Measurements from ENCODE around the gene ZFP92.
"Not testable (repeated sequence)": the region's sequence is repeated elsewhere in the genome, so short reads cannot be mapped to it uniquely, and the experiment has no call there.

Gene ZFP92

GRCh38 chrX:153387345-153387744 is 23.9 kb upstream of the ZFP92 start:
- DNase-seq (ENCODE audit: low spot score) = no peak

GRCh38 chrX:153387987-153388721 is 23.1 kb upstream of the ZFP92 start:
- no peak for DNase-seq (ENCODE audit: low spot score)

- DNase-seq (ENCODE audit: low spot score) = no peak
These were observed 22.4 kb upstream of the ZFP92 start for GRCh38 chrX:153388722-153389459.

GRCh38 chrX:153389460-153389768 is 21.9 kb upstream of the ZFP92 start:
- DNase-seq (ENCODE audit: low spot score) = not testable (repeated sequence)

- no peak for DNase-seq (ENCODE audit: low spot score)
These were observed 18.5 kb upstream of the ZFP92 start for GRCh38 chrX:153392642-153393321.

- no peak for DNase-seq (ENCODE audit: low spot score)
These were observed 16.7 kb upstream of the ZFP92 start for GRCh38 chrX:153394612-153395011.

- DNase-seq (ENCODE audit: low spot score) = no peak
These were observed 15.5 kb upstream of the ZFP92 start for GRCh38 chrX:153395613-153396319.

GRCh38 chrX:153396320-153397195 is 14.7 kb upstream of the ZFP92 start:
- DNase-seq (ENCODE audit: low spot score) = no peak

GRCh38 chrX:153397256-153397960 is 13.9 kb upstream of the ZFP92 start:
- no peak for DNase-seq (ENCODE audit: low spot score)

GRCh38 chrX:153398275-153398960 is 12.9 kb upstream of the ZFP92 start:
- DNase-seq (ENCODE audit: low spot score) = no peak

- peak; percentile 22 for DNase-seq (ENCODE audit: low spot score)
These were observed 10.8 kb upstream of the ZFP92 start for GRCh38 chrX:153400146-153401132.

GRCh38 chrX:153401133-153401764 is 10.0 kb upstream of the ZFP92 start, which contains the start of gene PNMA6E:
Gene PNMA6E, minus strand, starts transcription at chrX:153401350. Its CDS starts 2,501 bp downstream, at chrX:153398849.
- no peak for DNase-seq (ENCODE audit: low spot score)

- not testable (repeated sequence) for DNase-seq (ENCODE audit: low spot score)
These were observed 6.9 kb upstream of the ZFP92 start for GRCh38 chrX:153404333-153404732.

- no peak for DNase-seq (ENCODE audit: low spot score)
These were observed 5.8 kb upstream of the ZFP92 start for GRCh38 chrX:153405426-153405825.

- no peak for DNase-seq (ENCODE audit: low spot score)
These were observed 5.3 kb upstream of the ZFP92 start for GRCh38 chrX:153406011-153406410.

- DNase-seq (ENCODE audit: low spot score) = no peak
These were observed 4.4 kb upstream of the ZFP92 start for GRCh38 chrX:153406903-153407302.

GRCh38 chrX:153407736-153408135 is 3.5 kb upstream of the ZFP92 start:
- DNase-seq (ENCODE audit: low spot score) = no peak

- DNase-seq (ENCODE audit: low spot score) = no peak
These were observed 3.0 kb upstream of the ZFP92 start for GRCh38 chrX:153408221-153408721.
